GM18519 (cell line): ENCODE data around the gene ZBTB16.

ENCODE experiments used
- ATAC-seq: cut with Tn5 transposase; IDR thresholded peaks from one replicate; pipeline ENCODE4 v1.9.1; 2021; ENCODE audit warnings: mild to moderate bottlenecking, moderate library complexity; ENCODE audit not compliant: unreplicated experiment, low FRiP score

Gene ZBTB16

GRCh38 chr11:114174712-114175495 lies 115.4 kb downstream of the ZBTB16 start:
- no peak for ATAC-seq

- no peak for ATAC-seq
Observed at GRCh38 chr11:114175706-114176105, 116.2 kb downstream of the ZBTB16 start.

- no peak for ATAC-seq
Observed at GRCh38 chr11:114176321-114176720, 116.8 kb downstream of the ZBTB16 start.

GRCh38 chr11:114178656-114179055 lies 119.1 kb downstream of the ZBTB16 start:
- ATAC-seq, result no peak

GRCh38 chr11:114179234-114179941 lies 119.9 kb downstream of the ZBTB16 start:
- no peak for ATAC-seq

GRCh38 chr11:114180301-114181055 lies 121.0 kb downstream of the ZBTB16 start:
- ATAC-seq, result no peak

- ATAC-seq, result no peak
Observed at GRCh38 chr11:114181195-114181594, 121.7 kb downstream of the ZBTB16 start.

- no peak for ATAC-seq
Observed at GRCh38 chr11:114181752-114182151, 122.2 kb downstream of the ZBTB16 start.

- ATAC-seq, result no peak
Observed at GRCh38 chr11:114182471-114183043, 123.0 kb downstream of the ZBTB16 start.

GRCh38 chr11:114183044-114183511 lies 123.6 kb downstream of the ZBTB16 start:
- ATAC-seq, result no peak

- no peak for ATAC-seq
Observed at GRCh38 chr11:114185436-114185835, 125.9 kb downstream of the ZBTB16 start.

GRCh38 chr11:114187173-114187572 lies 127.7 kb downstream of the ZBTB16 start:
- ATAC-seq, result no peak

GRCh38 chr11:114188851-114189570 lies 129.5 kb downstream of the ZBTB16 start:
- ATAC-seq, result no peak

GRCh38 chr11:114190630-114191029 lies 131.1 kb downstream of the ZBTB16 start:
- no peak for ATAC-seq

GRCh38 chr11:114191893-114192292 lies 132.4 kb downstream of the ZBTB16 start:
- no peak for ATAC-seq

GRCh38 chr11:114192841-114193389 lies 133.4 kb downstream of the ZBTB16 start:
- no peak for ATAC-seq

GRCh38 chr11:114193730-114194679 lies 134.5 kb downstream of the ZBTB16 start:
- ATAC-seq, result no peak

GRCh38 chr11:114194702-114195101 lies 135.2 kb downstream of the ZBTB16 start:
- ATAC-seq, result no peak

GRCh38 chr11:114195151-114195550 lies 135.6 kb downstream of the ZBTB16 start:
- ATAC-seq, result no peak
